ENCODE data around the gene CEP170. TPM values are rescaled to one million over a fixed set of nuclear protein-coding genes. Genes with fewer than 3 reads are reported as not detected.

CEP170 gene
- total RNA-seq, 4 donors from 2014 or later: 40.3 to 114 (median 55.6) TPM

DNA sequence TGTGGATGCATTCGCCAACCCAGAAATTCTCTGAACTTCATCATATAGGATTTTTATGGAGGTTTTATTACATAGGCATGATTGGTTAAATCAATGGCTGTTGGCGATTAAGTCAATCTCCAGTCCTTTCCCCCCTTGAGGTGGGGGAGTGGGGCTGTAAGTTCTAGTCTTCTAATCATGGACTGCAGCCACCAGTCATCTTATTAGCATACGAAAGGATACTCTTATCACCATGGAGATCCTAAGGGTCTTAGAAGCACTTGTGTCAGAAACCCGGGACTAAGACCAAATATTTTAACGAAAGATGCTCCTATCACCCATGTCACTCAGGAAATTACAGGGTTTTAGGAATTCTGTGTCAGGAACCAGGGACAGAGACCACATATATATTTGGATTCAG, 37.0 kb upstream of the CEP170 start:
- H3K27ac ChIP-seq: no peak overlapping the region
- peaks cover 0 to 13% of the 10 kb centered on the region in 2 donors for H3K9me3 ChIP-seq
- TF ChIP-seq, protein P1, sequence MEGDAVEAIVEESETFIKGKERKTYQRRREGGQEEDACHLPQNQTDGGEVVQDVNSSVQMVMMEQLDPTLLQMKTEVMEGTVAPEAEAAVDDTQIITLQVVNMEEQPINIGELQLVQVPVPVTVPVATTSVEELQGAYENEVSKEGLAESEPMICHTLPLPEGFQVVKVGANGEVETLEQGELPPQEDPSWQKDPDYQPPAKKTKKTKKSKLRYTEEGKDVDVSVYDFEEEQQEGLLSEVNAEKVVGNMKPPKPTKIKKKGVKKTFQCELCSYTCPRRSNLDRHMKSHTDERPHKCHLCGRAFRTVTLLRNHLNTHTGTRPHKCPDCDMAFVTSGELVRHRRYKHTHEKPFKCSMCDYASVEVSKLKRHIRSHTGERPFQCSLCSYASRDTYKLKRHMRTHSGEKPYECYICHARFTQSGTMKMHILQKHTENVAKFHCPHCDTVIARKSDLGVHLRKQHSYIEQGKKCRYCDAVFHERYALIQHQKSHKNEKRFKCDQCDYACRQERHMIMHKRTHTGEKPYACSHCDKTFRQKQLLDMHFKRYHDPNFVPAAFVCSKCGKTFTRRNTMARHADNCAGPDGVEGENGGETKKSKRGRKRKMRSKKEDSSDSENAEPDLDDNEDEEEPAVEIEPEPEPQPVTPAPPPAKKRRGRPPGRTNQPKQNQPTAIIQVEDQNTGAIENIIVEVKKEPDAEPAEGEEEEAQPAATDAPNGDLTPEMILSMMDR (IDR thresholded peaks at IDR 0.05): no peak
- no peak for TF ChIP-seq POLR2A (IDR thresholded peaks at IDR 0.05)
- no peaks in the 10 kb centered on the region for H3K27me3 ChIP-seq
- H3K4me1 ChIP-seq: no peaks in the 10 kb centered on the region
- H3K36me3 ChIP-seq: no peaks in the 10 kb centered on the region
- no peak for DNase-seq
- H3K4me3 ChIP-seq: no peak overlapping the region
- intact Hi-C loops (cut with DNase I; ENCODE audit: low total_unique reads): no loop called here

DNA sequence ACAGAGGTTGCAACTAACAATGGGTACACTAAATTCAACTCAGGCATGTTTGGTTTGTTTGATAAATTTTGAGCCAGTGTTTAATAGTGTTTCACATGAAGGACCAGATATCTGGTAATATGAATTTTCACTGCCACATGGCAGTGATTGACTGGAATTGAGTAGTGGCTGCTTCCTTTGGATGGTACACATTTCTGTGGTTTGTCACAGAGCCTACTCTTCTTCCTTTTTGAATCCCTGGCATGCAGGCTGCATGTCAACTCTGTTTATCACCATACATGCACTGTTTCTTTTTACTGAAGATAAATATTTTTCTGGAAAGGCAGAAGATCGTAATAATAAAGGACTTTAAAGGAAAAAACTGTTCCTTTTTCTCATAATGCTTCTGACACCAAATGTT, 36.2 kb upstream of the CEP170 start:
- H3K4me1 ChIP-seq: no peaks in the 10 kb centered on the region
- TF ChIP-seq, protein P1 (IDR thresholded peaks at IDR 0.05): no peak
- TF ChIP-seq POLR2A (IDR thresholded peaks at IDR 0.05): no peak
- H3K27me3 ChIP-seq: no peaks in the 10 kb centered on the region
- H3K9me3 ChIP-seq: peaks cover 0 to 13% of the 10 kb centered on the region in 2 donors
- no peak overlapping the region for H3K4me3 ChIP-seq
- H3K36me3 ChIP-seq: no peaks in the 10 kb centered on the region
- no peak overlapping the region for H3K27ac ChIP-seq
- intact Hi-C loops (cut with DNase I; ENCODE audit: low total_unique reads): no loop called here
- no peak for DNase-seq

DNA sequence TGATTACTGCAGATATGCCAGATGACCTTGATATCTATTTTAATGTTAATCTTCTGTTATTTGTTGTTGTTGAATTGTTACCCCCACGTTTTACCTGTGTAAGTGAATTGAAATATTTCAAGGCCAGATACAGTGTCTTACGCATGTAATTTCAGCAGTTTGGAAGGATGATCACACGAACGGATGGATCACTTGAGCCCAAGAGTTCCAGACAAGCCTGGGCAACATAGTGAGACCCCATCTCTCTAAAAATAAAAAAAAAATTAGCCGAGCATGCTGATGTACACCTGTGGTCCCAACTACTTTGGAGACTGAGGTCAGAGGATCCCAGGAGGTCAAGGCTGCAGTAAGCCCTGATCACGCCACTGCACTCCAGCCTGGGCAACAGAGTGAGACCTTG, 33.0 kb upstream of the CEP170 start:
- H3K4me3 ChIP-seq: no peak overlapping the region
- H3K27me3 ChIP-seq: no peaks in the 10 kb centered on the region
- H3K36me3 ChIP-seq: no peaks in the 10 kb centered on the region

DNA sequence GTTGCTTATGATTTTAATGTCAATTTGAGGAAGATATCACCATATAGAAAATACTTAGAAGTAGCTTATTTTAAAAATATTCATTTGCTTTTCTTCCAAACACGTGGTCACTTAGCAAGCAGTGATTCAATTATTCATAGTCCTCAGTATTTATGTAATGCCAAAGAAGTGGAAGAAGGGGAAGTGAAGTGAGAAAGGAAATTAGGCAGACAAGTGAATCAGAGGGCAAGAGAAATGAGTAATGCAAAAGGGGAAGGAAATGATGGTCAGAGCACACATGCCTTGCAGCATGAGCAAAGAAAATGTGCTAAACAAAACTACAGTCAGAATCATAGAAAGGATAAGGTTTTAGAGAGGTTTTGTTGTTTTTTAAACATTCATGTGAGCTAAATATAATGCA, 32.6 kb upstream of the CEP170 start:
- intact Hi-C loops (cut with DNase I; ENCODE audit: low total_unique reads): no loop called here
- H3K36me3 ChIP-seq: no peaks in the 10 kb centered on the region
- peaks cover 0 to 3% of the 10 kb centered on the region in 2 donors for H3K9me3 ChIP-seq
- no peaks in the 10 kb centered on the region for H3K4me1 ChIP-seq
- H3K4me3 ChIP-seq: no peak overlapping the region
- TF ChIP-seq POLR2A (IDR thresholded peaks at IDR 0.05): no peak
- TF ChIP-seq, protein P1 (IDR thresholded peaks at IDR 0.05): no peak
- DNase-seq: no peak
- no peak overlapping the region for H3K27ac ChIP-seq
- H3K27me3 ChIP-seq: no peaks in the 10 kb centered on the region

More for the DNA sequence above, 33.0 kb upstream of the CEP170 start:
- no peak for DNase-seq
- intact Hi-C loops (cut with DNase I; ENCODE audit: low total_unique reads): no loop called here
- no peak overlapping the region for H3K27ac ChIP-seq
- H3K9me3 ChIP-seq: peaks cover 0 to 4% of the 10 kb centered on the region in 2 donors
- H3K4me1 ChIP-seq: no peaks in the 10 kb centered on the region
- TF ChIP-seq, protein P1 (IDR thresholded peaks at IDR 0.05): no peak
- TF ChIP-seq POLR2A (IDR thresholded peaks at IDR 0.05): no peak

DNA sequence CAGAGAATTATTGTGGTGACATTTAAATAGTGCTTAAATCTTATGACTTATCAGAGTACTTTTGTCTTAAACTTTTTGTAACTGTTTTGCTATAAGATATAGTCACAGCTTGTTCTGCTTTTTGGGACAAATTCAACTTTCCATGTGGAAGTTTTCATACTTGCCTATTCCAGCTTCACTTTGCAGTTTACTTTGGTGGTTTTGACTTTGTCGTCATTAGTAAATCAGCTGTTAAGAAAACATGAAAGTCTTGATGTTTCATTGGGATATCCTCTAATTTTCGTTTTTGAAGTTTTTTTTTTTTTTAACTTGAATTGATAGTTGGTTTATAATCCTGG, 32.0 kb upstream of the CEP170 start:
- intact Hi-C loops (cut with DNase I; ENCODE audit: low total_unique reads): no loop called here
- Histone ChIP-seq H3K4me3 (no peak overlapping the region), H3K27ac (no peak overlapping the region), H3K4me1 (no peaks in the 10 kb centered on the region), H3K36me3 (no peaks in the 10 kb centered on the region), H3K9me3 (peaks cover 0 to 3% of the 10 kb centered on the region in 2 donors), H3K27me3 (no peaks in the 10 kb centered on the region)
- TF ChIP-seq, protein P1 (IDR thresholded peaks at IDR 0.05): no peak
- TF ChIP-seq POLR2A (IDR thresholded peaks at IDR 0.05): no peak
- no peak for DNase-seq

All from uterus (tissue), 4 donors.